KG1 (cell line): ENCODE measurements around the gene RGS3.

Experiments
- DNase-seq: peaks from one replicate; lab custom pipeline; 2025; lab: John Stamatoyannopoulos, UW

The RGS3 gene

DNA sequence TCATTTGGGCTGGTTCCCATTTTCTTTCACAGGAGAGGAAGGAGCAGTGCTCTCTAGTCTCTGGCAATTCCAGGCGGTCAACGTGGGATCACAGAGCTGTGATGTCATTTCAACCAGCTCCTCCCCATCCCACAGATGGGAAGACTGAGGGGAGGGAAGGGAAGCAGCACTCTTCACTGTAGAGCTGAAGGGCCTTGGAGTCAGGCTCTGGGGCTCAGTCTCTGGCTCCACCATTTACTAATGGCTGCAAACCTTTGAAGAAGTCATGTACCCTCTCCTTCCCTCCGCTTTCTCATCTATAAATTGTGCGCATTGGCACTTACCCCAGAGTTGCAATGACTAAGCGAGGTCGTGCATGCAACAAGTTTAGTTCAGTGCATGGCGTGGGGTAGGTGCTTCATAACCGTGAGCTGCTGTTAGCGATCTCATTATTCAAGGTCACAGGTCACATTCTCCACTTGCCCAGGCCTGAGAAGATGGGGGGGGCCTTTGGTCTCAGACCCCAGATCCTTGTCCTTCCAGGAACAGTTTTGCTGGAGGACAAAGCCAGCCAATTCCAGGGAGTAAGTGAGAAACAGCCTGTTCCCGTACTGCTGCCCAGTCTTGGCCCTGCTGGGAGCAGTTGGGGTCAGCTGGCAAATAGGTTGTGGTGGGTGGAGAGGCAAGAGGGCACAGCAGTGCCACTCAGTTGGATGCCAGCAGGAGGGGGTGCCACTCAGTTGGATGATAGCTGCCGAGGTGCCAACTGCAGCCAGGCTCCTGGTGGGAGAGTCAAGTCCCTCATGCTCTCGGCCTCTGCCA is 136.7 kb downstream of the RGS3 start:
- DNase-seq = no peak

DNA sequence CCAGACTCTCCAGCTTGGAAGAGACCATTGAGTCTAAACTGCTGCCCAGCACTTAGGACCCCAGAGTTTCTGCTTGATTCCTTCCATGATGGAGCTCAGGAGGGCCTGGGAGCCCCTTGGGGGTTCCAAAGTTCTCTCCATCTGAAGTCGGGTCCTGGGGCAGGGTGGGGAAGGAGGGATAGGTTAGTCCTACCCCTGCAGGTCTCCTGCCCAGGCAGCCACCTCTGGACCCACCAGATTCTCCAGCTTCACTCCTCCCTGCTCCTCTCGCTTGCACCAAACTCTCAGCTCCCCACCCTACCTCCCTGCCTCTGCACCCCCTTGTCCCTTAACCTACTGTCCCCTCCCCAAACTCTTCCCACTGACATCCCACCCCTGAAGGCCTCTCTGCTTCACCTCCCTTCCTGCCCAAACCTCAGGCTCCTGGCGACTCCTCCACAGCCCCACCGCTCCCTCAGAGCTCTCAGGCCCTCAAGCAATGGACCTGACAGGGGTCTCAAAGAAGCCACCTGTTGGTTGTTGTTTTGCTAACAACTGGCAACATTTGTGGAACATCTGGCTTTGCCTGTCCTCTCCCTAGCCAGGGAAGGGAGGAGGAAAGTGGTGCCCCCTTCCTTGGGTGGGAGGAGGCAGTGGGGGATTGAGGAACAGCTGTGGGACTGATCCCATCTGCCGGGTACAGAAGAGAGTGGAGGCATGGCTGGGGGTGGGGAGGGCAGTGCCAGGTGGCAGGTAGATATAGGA is 137.5 kb downstream of the RGS3 start:
- DNase-seq = no peak

DNA sequence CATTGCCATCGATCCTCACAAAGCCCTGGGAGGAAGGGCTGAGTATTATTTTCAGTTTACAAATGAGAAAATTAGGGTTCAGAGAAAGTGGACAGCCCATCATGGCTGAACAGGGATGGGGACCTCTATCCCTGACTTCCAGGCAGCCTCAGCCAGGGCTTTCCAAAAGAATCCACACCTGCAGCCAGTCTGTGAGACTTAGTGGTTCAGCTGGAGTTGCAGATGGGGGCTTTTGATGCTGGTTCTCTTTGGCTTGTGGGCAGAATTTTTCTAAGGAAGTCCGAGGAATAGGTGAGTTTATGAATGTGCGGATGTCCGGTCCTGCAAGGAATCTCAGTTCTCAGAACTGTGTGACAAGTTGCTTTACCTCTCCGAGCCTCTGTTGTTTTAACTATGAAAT is 138.1 kb downstream of the RGS3 start:
- DNase-seq = no peak

DNA sequence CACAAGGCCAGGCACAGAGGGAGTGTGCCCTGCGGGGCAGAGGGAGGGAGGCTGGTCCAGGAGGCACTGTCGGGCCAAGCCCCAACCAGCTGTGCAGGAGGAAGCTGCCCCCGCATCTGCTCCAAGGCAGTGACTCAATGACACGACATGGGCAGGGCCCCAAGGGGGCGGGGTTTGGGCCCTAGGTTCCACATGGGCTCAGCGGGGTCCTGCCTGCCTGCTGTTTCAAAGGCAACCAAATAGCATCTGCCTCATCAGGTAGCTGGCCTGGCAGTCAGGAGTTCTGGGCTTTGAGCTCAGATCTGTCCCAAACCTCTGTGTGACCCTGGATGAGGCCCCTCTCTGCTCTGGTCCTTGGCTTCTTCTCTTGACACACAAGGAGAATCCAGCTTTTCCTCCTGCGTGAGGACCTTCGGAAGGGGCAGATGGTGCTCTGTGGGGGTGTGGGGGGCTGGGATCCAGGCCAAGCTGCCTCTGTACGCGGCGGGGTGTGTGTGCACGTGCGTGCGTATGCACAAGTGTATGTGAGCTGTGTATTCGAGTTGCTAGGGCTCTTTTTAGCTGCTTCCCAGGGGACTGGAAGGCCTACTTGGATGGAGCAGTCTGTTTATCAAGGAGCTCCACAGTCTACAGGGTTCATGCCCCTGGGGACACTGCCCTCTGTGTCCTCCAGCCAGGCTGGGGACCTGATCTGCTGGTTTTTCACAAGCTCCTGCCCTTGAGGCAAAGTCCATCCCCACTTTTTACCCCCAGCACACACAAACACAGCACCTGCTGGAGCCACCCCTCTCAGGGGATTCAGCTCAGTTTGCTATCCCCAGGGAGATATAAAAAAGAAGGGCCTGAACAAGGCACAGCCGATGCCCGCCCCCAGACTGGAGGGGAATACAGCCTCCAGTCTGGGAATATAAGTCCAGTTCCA is 138.9 kb downstream of the RGS3 start:
- no peak for DNase-seq

DNA sequence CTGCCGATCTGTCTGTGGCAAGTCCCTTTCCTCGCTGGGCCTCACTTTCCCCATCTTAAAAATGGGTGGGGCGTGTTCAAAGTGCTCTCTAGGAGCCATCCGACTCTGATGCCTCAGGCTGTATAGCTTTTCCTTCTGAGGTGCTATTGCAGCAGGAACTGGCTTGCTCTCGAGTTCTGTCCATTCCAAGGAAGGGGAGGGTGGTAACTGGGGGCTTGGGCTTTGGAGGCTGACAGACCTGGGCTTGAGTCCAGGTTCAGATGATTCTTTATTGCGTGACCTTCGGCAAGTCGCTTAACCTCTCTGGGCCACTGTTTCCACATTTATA is 139.5 kb downstream of the RGS3 start:
- DNase-seq = no peak

DNA sequence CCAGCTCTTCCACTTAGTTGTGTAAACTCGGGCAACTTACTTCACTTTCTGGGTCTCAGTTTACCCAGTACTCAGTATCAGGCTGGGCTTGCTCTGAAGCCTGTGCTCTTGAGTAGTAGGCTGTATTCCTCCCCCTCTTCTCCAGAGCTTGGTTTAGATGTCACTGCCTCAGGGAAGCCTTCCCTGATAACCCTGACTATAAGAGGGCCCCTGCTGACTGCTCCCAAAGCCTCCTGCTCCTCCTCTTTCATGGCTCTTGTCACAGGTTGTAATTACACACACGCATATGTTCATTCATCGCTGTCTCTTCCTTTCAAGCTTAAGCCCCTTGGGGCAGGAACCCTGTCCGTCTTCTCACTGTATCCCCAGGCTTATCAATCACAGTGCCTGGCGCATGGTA is 140.2 kb downstream of the RGS3 start:
- no peak for DNase-seq

DNA sequence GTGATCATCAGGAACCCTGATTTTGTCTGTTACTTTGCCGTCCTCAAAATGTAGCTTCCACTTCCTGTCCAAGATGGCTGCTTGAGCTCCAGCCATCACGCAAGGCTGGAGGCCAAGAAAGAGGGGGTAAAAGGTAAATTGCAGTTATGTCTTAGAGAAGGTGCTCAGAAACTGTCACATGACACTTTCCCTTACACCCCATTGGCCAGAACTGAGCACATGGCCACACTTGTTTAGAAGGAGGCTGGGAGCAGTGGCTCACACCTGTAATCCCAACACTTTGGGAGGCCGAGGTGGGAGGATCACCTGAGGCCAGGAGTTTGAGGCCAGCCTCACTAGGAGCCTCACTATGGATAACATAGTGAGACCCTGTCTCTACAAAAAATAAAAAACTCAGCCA is 140.9 kb downstream of the RGS3 start:
- no peak for DNase-seq

DNA sequence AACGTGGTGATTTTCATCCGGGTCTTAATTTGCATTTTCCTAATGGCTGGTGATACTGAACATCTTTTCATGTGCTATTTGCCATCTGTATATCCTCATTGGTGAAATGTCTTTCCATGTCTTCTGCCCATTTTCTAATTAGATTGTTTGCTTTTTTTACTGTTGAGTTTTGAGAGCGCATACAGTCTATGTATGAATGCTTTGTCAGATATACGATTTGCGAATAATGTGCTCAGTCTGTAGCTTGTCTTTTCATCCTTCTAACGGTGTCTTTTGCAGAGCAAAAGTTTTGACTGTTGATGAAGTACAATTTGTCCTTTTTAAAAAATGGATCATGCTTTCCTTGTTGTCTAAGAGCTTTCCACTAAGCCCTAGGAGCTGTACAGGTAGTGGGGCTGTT is 143.0 kb downstream of the RGS3 start:
- DNase-seq = no peak

DNA sequence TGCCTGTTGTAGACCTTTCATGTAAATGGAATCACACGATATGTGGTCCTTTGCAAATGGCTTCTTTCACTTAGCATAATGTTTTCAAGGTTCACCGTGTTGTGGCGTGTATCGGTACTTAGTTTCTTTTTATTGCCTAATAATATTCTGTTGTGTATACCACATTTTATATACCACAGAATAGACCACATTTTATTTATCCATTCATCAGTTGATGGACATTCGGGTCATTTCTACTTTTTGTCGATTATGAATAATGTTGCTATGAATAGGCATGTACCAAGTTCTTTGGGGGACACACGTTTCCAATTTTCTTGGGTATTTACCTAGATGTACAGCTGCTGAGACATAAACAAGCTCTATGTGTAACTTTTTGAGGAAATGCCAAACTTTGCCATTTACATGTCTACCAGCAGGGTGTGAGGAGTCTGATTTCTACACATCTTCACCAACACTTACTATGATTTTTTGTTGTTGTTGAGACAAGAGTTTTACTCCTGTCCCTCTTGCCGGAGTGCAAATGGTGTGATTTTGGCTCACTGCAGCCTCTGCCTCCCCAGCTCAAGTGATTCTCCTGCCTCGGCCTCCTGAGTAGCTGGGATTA is 144.7 kb downstream of the RGS3 start:
- DNase-seq = no peak

DNA sequence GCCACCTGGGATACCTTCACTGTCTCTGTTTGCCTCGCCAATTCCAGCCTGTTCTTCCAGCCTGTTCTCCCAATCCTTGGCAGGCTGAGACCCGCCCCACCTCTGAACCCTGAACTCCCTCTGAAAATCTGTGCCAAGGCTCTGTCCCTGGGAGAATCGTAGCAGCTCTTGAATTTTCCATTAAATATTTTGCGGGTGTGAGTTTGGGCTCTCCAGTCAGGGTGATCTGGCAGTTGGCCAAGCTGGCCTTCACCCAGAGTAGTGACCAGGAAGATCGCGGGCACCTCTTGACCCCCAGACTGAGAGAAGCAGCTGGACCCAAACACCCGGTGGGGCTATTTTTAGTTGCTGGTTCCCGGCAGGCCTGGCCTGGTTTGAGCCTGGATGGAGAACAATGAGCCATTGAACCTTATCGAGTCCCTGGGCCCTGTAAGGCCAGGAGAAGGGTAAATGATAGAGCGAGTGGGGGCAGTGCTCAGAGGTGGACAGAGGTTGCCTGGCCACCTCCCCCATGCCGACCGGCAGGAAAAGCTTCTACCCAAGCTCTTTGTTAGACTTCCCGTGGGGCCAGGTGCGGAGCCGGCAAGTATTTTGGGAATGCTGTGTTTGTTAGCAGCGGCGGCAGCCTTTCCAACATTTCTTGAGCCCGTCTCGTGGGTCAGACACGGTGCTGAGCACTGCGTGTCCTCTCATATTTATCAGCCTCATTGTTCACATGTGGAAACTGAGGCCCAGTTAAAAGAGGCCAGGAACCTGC is 146.2 kb downstream of the RGS3 start:
- DNase-seq = no peak

DNA sequence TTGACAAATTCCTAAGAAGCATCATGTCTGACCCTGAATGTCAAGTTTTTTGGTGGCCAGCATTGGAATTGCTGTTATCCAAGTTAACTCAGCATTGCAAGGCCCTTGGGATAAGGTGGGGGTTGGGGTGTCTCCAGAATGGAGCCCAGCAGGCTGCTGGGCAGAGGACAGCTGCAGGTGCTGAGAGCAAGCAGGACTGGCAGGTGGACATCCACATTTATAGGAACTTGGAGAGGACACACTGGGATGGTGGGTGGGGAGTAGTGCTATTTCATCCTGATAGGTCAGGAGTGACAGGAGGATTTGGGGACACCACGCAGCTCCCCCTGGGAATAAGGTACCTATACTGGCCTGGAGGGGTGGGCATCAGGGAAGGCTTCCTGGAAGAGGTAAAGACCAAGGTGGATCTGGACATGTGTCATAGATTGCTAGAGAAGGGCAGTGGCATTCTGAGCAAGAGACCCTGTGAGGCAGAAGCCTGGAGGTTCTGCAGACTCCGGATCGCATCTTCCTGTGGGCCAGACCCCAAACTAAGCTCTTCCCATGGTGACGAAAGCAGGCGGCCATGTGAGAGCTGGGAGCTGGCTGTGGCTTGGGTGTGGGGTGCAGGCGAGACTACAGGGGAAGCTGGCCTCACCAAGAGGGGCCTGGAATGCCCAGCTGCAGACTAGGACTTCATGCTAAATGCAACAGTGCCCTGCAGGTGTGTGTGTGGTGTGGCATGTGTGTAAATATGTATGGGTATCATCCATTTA is 148.1 kb downstream of the RGS3 start:
- no peak for DNase-seq

DNA sequence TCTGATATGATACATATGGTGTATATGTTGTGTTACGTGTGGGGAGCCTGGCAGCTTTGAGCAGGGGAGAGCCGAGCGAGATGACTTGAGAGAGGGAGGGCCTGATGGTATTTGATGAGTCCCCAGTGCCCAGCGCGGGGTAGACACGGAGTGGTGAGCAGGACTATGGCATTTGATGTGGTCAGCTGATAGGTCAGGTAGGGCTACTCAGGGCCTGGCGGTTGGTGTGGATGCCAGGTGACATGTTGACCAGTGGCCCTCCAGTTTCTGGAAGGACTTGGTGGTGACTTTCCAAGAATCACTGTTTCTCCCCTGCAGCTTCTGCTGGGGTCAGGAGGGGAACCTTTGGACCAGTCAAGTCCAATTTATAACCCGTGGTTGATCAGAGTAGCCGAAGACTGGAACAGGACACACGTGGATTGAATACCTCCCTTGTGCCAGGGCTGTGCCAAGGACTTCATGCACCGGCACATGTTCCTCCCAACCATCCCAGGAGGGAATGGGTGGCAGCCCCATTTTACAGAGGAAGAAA is 148.8 kb downstream of the RGS3 start:
- no peak for DNase-seq

DNA sequence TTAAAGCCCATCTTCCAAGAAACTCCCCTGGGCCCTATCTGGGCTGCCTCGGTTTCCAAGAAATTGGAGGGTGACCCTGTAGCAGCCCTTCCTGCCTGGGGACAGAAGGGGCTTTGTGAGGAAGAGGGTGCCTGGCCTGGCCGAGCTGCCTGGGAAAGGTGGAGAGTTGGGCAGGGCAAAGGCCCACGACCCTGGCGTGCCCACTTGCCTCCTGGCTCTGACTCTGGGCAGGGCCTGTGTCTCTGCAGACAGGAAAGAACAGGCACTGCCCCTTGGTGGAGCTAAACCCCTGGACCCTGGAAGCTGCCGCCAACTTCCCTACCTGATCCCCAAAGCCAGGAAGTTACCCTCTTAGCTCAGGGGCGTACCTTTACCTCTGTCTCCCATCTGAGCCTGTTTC is 149.3 kb downstream of the RGS3 start:
- no peak for DNase-seq

DNA sequence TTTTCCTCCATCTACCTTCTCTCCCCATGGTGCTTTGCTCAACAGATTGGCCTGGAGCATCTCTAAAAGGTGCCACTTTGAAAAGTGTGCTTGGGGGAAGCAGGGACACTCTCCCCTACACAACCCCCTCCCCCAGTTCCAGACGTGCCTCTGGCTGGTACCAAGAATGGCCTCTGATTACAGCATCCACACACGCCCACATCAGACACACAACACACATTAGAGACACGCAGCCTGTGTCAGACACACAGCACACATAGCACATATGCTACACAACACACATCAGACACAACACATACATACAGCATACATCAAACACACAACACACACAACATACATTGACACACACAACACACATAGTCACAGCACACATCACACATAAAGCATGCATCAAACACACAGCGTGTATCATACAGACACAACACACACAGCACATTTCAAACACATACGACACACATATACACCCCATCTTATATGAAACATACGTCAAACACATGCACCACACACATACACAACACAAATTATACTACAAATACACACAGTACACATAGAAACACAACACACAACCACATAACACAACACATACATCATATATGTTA is 150.4 kb downstream of the RGS3 start:
- DNase-seq = no peak

DNA sequence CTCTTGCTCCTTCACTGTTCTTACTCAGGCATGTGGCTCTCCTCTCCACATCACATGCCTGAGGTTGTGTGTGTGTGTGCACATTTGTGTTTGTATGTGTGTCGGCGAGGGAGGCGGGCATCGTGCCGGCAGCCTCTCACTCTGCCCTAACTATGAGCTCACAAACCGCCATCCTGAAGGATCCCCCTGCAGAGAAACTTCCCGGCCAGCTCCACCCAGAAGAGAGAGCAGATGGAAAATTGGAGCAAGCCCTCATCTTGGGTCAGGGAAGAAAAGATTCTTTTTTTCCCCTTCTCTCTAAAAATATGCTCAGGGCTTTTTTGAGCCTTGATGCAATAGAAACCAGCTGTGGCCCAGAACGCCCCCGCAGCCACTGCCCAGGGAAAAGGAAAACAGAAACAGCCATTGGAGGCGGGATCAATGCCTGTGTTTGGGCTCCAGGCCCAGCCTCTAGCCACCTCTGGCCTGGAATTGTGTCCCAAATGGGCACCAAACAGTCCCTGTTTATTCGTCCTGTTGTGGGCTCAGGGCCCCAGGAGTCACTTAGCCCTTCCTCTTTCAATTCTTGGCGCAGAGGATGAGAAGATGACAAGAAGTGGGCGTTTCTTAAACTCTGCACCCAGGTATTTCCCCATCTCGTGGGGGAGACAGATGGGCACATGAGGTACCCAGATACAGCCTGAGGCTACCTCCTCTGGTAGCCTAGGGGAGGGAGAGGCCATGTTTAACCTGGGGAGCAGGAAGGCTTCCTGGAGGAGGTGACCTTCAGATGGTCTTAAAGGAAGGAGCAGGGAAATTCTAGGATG is 151.5 kb downstream of the RGS3 start:
- DNase-seq = no peak

DNA sequence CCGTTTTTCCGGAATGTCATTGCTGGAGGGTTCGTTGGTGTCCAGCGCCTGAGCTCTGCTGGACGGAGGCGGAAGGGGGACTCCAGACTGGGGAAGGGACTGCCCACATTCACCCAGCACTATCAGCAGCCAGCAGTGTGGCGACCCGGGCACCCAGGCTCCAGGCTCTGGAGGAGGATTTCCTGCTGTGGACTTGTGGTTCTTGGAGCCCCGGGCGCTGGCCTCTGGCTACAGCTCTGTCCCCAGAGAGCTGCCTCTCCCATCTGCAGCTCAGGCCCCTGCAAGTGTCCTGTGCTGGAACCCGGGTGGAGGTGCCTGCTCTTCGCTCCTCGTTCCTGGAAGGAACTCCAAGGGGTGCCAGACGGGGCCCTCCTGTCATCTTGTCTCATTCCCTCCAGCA is 152.6 kb downstream of the RGS3 start:
- DNase-seq = no peak

DNA sequence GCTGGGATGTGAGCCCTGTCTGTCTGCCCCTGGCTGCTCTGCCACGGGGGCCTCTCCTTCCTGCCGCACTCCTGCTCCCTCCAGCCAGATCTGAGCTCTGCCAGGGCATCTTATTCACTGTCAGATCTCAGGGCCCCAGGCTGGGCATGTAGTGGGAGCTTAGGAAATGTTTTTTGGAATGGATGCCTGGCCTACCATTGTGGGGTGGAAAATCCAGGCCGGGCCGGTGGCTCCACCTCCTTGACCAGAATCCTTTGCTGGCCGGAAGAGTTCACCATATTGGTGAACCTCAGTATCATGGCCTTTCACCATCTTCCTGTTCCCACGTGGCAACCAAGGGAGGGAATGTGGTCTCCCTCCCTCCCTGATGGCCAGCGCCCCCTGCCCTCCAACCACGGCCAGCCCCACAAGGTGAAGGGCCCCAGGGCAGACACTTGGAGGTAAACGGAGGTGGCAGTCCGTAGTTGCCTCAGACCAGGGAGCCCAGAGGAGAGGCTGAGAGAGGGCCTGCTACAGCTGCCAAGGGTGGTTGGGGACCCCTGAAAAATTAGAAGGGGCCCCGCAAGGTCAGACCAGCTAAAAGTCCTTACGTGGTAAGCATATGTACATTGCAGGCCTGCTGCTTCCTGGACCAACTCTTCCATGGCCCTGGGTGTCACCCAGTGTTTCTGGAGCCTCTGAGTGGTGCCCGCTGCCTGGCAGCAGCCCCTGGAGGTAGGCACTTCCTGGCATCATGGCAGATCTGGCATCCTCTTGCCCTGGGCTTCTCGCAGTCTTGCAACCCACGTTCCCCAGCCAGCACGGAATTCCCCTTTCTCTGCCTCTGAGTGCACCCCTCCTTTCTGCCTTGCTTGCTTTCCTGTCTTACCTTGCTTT is 153.3 kb downstream of the RGS3 start:
- no peak for DNase-seq

DNA sequence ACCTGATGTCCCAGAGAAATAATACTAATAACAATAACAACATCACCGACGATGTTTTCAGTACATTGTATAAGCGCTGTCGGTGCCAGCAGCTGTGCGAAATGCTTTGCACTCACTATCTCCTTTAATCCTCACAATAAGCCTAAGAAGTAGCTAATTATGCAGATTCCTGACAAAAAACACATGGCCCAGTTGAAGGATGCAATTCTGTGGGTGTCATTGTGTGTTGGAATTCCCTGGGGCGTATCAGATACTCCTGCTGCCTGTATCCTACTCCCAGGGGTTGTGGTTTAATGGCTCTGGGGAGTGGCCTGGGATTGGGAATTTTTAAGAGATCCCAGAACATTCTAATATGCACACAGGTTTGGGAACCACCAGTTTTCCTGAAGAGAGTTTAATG is 154.0 kb downstream of the RGS3 start:
- DNase-seq = no peak
